Measurements from ENCODE around the gene GABPB2.

GABPB2 gene

GRCh38 chr1:151098126-151098525, 27.6 kb downstream of the GABPB2 start:
- in situ Hi-C loops (cut with HindIII; ENCODE audit: low sequenced_read_pairs), result loop anchor here (5.0 kb wide), 1 partner anchor 44 kb away; no protein-coding TSS in a partner anchor
- TF ChIP-seq CTCF (IDR thresholded peaks at IDR 0.05; ENCODE audit: low read depth, low read length, missing control alignments), result no peak

GRCh38 chr1:151104630-151105029, 34.1 kb downstream of the GABPB2 start:
- DNase-seq (ENCODE audit: low read depth), result no peak
- H3K4me3 ChIP-seq (ENCODE audit: low read depth, low read length), result no peak overlapping the region
- TF ChIP-seq CTCF (IDR thresholded peaks at IDR 0.05; ENCODE audit: low read depth, low read length, missing control alignments), result no peak
- in situ Hi-C loops (cut with HindIII; ENCODE audit: low sequenced_read_pairs), result no loop called here

More at GRCh38 chr1:151098126-151098525, 27.6 kb downstream of the GABPB2 start:
- no peak for DNase-seq (ENCODE audit: low read depth)
- H3K4me3 ChIP-seq (ENCODE audit: low read depth, low read length), result no peak overlapping the region

- no peak for DNase-seq (ENCODE audit: low read depth)
- in situ Hi-C loops (cut with HindIII; ENCODE audit: low sequenced_read_pairs), result no loop called here
- TF ChIP-seq CTCF (IDR thresholded peaks at IDR 0.05; ENCODE audit: low read depth, low read length, missing control alignments), result no peak
- no peak overlapping the region for H3K4me3 ChIP-seq (ENCODE audit: low read depth, low read length)
Measured at GRCh38 chr1:151106894-151107293, 36.3 kb downstream of the GABPB2 start.

GRCh38 chr1:151108331-151108730, 37.8 kb downstream of the GABPB2 start:
- TF ChIP-seq CTCF (IDR thresholded peaks at IDR 0.05; ENCODE audit: low read depth, low read length, missing control alignments), result no peak
- in situ Hi-C loops (cut with HindIII; ENCODE audit: low sequenced_read_pairs), result no loop called here

DNA sequence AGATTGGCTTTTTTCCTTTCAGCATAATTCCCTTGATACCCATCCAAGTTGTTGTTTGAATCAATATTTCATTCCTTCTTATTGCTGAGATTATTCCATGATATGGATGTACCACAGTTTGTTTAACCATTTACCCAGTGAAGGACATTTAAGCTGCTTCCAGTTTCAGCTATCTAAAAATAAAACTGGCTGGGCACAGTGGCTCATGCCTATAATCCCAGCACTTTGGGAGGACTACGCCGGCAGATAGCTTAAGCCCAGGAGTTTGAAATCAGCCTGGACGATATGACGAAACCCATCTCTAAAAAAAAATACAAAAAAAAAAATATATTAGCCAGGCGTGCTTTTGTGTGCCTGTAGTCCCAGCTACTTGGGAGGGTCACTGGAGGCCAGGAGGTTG, 43.3 kb downstream of the GABPB2 start:
- in situ Hi-C loops (cut with HindIII; ENCODE audit: low sequenced_read_pairs), result no loop called here
- no peak for TF ChIP-seq CTCF (IDR thresholded peaks at IDR 0.05; ENCODE audit: low read depth, low read length, missing control alignments)
- H3K4me3 ChIP-seq (ENCODE audit: low read depth, low read length), result no peak overlapping the region
- DNase-seq (ENCODE audit: low read depth), result no peak

More at GRCh38 chr1:151108331-151108730, 37.8 kb downstream of the GABPB2 start:
- no peak overlapping the region for H3K4me3 ChIP-seq (ENCODE audit: low read depth, low read length)
- DNase-seq (ENCODE audit: low read depth), result no peak

DNA sequence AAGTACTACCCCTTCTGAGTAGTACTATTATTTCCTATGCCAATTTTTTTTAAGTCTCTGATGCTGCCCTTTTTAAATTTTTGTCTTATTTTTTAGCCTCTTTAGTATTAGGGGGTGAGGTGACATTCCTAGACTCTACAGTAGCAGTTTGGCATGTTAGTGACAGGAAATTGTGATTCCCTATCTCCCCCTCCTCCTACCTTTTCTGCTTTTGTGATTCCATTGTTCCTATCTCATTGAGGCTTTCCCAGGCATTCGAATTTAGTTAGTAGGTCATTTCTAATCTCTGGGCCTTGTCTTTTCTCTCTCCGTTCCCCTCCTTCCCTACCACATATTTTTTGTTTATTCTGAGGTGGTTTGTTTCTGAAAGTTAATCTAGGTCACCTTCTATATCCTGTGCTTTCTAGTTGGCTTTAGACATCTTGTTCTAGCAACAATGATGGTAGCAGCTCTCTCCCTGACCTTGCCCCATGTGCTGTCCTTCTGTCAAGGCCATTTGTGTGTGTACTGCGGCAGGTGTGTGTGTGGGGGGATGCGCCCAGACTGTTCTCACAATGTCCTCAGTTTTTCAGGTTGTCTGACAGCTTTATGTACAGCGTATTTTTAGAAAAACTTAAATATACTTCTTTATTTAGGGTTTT, 54.3 kb downstream of the GABPB2 start:
- in situ Hi-C loops (cut with HindIII; ENCODE audit: low sequenced_read_pairs), result no loop called here
- H3K4me3 ChIP-seq (ENCODE audit: low read depth, low read length), result no peak overlapping the region
- no peak for TF ChIP-seq CTCF (IDR thresholded peaks at IDR 0.05; ENCODE audit: low read depth, low read length, missing control alignments)
- DNase-seq (ENCODE audit: low read depth), result no peak

Measured in astrocyte of the cerebellum (primary cell).